ENCODE measurements around the gene GRAMD1B.
"Not testable (repeated sequence)": the region's sequence is repeated elsewhere in the genome, so short reads cannot be mapped to it uniquely, and the experiment has no call there.

The GRAMD1B gene

DNA sequence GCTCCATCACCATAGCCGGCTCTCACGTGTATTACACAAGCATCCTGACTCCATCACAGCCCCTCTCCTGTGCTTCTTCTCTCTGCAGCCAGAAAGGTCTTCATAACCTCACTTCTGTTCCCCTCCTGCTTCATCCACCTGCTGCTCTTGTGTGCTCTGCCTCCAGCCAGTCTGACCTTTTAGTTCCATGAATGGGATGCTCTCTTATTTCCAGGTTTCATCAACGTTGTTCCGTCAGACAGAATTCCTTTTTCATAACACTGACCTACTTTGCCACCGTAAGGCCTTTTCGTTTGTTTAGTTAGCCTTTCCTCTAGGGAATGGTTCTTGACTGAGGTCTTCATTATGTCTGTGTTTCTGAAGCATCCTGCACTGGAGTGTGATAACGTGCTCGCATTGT is 18.8 kb downstream of the GRAMD1B start:
- no peak for DNase-seq

DNA sequence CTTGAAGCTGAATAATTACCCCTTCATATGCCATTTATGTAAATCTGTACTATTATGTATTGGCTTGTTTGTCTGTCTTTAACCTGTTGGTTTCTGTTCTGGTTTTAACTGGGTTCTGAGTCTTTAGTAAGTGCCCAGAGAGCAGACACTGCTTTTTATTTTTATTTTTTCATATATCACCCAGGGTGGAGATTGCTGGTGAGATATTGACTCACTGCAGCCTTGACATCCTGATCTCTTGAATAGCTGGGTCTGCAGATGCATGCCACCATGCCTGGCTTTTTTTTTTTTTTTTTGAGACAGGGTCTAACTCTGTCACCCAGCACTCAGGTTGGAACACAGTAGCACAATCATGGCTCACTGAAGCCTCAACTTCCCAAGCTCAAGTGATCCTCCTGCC is 19.4 kb downstream of the GRAMD1B start:
- DNase-seq = no peak

DNA sequence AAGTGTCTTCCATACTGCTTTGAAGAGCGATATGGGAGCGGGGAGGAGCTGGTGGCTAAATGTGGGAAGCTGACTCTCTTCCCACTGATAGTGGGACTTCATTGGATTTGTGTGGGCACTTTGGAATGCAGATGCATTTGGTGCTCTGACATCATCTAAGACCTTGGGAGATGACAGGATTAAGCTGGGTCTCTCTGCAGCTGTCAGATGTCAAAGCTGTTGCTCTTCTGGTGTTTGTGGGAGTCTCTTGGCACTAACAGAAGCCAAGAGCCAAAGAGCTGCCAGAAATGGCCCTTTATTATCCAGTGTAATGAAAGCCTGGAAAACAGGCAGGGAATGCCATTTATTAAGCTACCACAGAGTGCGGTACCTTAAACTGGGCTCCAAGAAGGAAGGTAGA is 20.6 kb downstream of the GRAMD1B start:
- DNase-seq = no peak

GRCh38 chr11:123451183-123451781 is 21.2 kb downstream of the GRAMD1B start:
- DNase-seq = no peak

GRCh38 chr11:123452794-123453193 is 22.7 kb downstream of the GRAMD1B start:
- DNase-seq = no peak

DNA sequence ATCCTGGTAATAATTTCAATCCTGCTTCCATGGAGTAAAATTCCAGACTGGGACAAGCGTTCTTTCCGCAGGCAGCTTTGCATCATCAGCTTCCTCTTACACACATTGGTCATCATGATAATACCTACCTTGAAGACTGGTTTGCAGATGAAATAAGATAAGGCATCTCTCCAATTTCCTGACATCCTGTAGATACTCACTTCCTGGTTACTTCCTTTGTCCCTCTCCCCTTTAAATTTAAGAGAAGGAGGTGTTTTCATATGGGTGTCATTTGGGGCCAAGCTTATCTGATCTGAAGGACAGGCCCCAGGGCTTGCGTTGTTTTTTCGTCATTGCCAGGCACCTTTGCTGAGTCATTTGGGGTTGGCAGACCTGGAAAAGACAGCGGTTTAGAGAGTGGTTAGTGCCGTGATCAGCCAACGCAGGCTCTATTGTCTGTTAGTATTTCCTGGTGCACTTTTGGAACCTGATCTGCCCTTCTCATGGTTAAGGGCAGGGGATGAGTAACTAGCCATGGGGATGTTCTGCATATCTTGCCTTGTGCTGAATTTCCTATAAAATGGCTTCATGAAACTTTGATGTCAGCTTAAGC is 24.1 kb downstream of the GRAMD1B start:
- no peak for DNase-seq

DNA sequence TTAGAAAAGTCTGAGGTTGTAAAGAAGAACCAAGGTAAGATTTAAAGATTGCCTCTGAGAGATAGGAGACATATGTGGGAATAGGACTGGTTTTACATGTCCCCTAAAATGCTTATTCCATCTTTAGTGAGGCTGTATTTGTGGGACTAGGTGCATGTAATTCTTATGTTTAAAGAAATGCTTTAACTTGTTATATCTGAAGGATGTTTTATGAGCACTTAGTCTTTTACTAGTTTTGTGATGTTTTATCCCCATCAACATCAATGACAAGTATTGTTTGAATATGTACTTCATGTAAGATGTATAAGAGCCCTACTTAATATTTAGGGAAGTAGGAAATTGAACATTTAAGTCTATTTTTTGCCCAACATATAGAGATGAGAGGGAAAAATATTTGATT is 24.7 kb downstream of the GRAMD1B start:
- DNase-seq = no peak

DNA sequence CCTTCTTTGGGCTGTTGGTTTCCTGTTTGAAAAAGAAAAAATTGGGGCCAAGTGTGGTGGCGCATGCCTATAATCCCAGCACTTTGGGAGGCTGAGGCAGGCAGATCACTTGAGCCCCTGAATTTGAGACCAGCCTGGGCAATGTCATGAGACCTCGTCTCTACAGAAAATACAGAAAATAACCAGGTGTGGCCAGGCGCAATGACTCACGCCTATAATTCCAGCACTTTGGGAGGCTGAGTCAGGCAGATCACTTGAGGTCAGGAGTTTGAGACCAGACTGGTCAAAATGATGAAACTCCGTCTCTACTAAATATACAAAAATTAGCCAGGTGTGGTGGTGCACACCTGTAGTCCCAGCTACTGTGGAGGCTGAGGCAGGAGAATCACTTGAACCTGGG is 26.4 kb downstream of the GRAMD1B start:
- DNase-seq = not testable (repeated sequence)

DNA sequence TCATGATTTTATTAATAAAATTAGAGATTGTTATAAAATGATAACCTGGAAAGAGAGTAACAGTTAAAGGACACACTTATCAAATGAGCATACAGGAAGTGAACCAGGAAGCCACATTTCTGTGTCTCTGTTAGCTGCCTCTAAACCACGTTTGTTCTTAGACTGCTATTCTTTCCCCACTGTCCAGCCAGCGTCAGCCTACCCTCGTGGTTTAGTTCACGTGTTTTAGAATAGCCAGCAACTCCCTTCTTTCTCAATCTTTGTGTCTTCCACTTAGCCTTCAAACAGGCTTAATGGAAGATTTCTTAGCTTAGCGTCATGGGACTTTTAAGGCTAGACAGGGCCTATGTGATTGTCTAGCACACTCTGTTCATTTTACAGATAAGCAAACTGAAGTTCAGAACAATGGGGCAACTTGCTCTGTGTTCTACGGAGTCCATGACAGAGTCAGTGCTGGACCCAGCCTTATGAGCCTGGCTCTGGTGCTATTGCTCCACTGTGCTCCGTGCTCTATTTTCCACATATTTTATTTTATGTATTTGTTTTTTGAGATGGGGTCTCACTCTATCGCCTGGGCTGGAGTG is 27.2 kb downstream of the GRAMD1B start:
- DNase-seq = no peak

DNA sequence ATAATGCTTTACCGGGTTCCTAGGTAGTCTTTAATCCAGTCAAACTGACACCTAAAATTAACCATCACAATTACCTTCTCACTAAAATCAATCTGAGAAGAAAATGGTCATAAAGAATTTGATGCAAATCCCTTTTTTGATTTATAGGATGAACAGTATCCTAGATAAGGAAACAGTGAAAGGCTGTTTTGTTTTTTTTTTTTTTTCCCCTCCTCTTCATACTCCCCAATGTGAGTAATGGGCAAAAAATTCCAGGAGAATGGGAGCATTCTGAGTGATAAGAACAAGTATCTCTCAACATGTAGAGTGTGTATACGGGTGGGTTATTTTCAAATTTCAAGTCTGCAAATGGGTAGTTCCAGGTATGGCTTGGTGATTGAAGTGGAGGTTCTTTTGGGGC is 28.4 kb downstream of the GRAMD1B start:
- no peak for DNase-seq

DNA sequence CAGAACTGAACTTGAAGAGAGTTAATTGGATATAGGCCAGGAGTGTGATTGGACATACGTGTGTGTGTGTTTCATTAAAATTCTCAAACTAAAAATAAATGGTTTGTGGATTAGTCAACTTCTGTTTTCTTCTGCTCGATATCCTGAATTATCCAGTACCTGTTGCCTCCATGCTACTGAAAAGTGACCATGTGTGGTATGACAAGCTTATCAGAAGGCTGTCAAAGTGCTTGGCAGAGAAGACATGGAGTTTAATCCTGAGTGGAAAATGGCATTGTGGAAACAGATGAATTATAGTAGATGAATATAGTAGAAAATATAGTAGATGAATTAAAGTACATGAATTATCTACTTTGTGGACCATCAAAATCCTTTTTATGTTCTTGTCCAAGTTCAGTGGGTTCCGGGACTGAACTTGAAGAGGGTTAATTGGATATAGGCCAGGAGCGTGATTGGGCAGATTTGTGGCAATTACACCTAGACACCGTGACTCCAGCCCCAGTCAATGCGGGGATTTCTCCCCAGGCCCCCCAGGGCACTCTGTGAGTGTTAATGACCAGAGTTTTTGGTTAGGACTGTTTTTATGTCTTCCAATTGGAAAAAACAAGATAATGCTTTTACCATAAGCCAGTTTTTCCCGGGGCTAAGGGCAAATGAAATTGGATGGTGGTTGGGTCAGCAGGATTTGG is 30.1 kb downstream of the GRAMD1B start:
- no peak for DNase-seq

DNA sequence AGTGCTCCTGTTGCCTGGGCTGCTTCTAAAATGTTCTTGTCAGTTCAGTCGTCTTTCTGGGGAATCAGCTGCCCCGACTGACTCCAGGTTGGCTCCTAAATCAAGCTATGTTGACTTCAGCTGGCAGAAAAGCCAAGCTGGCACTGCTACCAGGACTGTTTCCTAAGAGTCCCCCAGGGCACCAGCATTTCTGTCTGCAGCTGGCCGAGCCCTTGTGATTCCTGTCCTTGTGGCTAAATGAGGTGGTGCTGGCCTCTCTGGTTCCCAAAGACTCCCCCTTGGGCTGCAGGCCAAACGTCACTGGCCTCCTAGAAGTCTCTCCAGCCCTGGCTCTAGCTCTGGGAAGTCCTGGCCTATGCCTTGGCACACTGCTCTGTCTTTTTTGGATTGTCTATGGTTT is 31.1 kb downstream of the GRAMD1B start:
- no peak for DNase-seq

DNA sequence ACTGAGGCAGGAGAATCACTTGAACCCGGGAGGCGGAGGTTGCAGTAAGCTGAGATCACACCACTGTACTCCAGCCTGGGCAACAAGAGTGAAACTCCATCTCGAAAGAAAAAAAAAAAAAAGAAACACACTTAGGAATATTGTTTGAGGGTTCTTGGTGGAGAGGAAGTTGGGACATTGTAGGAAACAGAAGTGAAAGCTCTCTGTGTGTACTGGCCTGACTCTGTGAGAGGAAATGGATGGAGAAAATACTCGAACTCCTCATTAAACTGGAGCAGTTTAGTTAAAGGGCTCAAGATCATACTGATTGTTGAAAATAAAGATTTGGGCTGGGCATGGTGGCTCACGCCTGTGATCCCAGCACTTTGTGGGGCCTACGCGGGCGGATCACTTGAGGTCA is 35.6 kb downstream of the GRAMD1B start:
- not testable (repeated sequence) for DNase-seq

- DNase-seq = not testable (repeated sequence)
Observed at GRCh38 chr11:123466172-123466571, 36.1 kb downstream of the GRAMD1B start.

GRCh38 chr11:123469089-123469488 is 39.0 kb downstream of the GRAMD1B start:
- no peak for DNase-seq

DNA sequence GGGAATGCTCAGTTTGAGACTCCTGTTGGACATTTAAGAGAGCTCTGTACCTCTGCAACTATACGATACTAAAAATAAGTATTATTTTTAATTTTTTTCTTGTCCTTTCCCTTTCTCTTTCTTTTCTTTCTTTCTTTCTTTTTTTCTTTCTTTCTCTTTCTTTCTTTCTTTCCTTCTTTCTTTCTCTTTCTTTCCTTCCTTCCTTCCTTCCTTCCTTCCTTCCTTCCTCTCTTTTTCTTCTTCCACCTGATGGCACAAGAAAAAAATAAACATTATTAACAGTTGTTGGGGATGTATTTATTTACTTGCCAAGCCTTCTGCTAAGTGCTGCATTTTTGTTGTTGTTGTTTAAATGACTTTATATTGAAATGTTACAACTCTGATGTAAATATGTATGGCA is 39.5 kb downstream of the GRAMD1B start:
- no peak for DNase-seq

DNA sequence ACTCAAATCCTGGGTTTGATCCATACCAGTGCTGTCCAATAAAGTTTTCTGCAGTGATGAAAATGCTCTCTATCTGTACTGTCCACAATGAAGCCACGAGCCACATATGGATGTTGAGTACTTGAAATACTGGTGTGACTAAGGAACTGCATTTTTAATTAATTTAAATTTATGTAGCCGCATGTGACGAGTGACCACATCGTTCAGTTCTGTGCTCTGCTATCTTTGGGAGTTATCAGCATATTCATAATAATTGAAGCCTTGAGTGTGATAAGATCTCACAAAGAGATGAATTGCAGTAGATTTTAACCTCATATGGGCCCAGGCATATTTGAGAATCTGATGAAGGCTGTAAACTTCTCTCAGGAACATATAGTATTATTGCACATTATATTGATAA is 40.8 kb downstream of the GRAMD1B start:
- no peak for DNase-seq

DNA sequence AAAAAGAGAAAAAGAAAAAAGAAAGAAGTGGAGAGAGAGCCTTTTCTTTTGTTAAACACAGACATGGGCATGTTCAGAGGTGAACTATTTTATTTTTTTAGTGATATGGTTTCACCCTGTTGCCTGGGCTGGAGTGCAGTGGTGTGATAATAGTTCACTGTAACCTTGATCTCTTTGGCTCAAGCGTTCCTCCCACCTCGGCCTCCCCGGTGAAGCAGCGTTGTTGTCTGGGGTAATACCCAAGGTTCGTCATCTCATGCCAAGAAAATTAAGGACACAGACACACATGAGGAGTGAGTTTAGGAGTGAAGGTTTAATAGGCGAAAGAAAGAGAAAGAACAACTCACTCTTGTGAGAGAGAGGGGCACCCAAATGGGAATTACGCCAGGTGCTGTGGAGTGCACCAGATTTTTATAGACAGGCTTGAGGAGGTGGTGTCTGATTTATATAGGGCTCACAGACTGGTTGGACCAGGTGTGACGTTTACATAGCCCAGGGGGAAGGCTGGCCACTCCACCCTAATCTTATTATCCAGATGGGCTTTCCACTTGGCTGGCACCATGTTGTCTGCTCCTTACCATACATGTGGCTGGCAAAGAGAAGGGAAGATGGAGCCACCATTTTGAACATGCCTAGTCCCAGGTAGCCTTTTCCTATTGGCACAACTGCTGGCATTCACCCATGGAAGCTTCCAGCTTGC is 42.3 kb downstream of the GRAMD1B start:
- no peak for DNase-seq

DNA sequence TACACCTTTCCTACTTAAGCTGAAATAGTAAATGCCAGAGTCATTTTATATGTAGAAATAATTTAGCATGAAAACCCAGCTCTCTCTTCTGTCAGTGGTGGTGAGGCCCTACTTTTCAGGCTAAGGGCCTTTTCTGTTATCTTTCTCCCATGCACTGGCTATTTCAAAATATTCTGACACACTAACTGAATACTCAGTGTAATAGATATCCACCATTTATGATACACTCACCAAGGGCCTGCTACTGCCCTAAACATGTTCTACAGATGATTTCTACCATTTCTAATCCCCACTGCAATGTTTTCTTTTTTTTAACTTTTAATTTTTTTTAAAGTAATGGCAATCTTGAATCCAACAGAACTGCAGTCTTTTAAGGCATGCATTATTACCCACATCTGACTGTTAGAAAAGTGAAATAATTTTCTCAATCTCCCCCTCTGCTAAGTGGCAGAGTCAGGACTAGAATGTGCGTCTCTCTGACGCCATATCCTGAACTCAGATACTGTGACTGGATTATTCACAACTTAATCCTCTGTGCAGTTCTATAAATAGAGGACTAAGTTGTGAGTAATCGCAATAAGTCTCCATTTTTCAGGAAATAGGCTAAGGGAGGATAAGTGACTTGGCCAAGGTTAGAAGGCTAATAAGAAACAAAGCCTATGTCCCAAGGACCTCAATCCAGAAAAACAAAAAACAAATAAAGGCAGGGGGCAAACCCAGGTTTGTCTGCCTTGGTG is 44.0 kb downstream of the GRAMD1B start:
- DNase-seq = no peak

GRCh38 chr11:123474994-123475393 is 44.9 kb downstream of the GRAMD1B start:
- no peak for DNase-seq

DNA sequence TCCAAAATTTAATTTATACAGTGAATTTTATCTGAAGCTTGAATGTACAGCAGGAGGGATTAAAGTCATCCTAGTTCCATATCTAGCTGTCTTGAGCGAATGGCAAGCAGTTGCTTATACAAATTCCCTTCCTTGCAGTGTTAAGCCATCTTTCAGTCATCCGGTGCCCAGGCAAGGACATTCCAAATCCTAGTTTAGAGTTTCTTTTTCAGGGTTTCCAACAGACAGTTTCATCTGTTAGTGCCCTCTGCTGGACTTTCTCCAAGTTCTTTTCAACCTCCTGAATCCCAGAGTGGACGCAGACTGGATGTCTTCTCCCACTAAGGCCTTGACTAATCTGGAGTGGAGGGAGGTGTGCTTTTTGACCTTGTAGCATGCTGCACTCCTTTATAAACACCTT is 45.4 kb downstream of the GRAMD1B start:
- DNase-seq = no peak

GRCh38 chr11:123477205-123477907 is 47.3 kb downstream of the GRAMD1B start:
- no peak for DNase-seq

All from NCI-H2171 (cell line).